Suprapubic skin (tissue), 3 donors: ENCODE data around the gene UBTD2.

Source experiments
- EP300 ChIP-seq: sonication (generic); formaldehyde crosslinking; IDR thresholded peaks from one replicate; pipeline ENCODE4 v1.6.1; 2017; ENCODE audit warnings: antibody characterized with exemption
- POLR2A ChIP-seq, 2 donors: fragments of 450-650 bp; IDR thresholded peaks; one replicate each; pipeline ENCODE4 v1.6.1; 2017; ENCODE audit warnings: antibody characterized with exemption in 2 of 2, mild to moderate bottlenecking in 2 of 2, moderate library complexity in 2 of 2
- TF ChIP-seq, protein P1 (sequence below), 2 donors: fragments of 200-600 bp in 1 of 2; fragments of 450-650 bp in 1 of 2; sonication (generic) in 1 of 2; IDR thresholded peaks; one replicate each; pipeline ENCODE4 v1.5.1; 2016 to 2019; ENCODE audit warnings: antibody characterized with exemption in 2 of 2, mild to moderate bottlenecking in 1 of 2, moderate library complexity in 1 of 2

GRCh38 chr5:172313915-172314314 is 30.4 kb upstream of the UBTD2 start:
- TF ChIP-seq, protein P1, sequence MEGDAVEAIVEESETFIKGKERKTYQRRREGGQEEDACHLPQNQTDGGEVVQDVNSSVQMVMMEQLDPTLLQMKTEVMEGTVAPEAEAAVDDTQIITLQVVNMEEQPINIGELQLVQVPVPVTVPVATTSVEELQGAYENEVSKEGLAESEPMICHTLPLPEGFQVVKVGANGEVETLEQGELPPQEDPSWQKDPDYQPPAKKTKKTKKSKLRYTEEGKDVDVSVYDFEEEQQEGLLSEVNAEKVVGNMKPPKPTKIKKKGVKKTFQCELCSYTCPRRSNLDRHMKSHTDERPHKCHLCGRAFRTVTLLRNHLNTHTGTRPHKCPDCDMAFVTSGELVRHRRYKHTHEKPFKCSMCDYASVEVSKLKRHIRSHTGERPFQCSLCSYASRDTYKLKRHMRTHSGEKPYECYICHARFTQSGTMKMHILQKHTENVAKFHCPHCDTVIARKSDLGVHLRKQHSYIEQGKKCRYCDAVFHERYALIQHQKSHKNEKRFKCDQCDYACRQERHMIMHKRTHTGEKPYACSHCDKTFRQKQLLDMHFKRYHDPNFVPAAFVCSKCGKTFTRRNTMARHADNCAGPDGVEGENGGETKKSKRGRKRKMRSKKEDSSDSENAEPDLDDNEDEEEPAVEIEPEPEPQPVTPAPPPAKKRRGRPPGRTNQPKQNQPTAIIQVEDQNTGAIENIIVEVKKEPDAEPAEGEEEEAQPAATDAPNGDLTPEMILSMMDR (IDR thresholded peaks at IDR 0.05): no peak
- no peak for TF ChIP-seq POLR2A (IDR thresholded peaks at IDR 0.05)
- no peak for TF ChIP-seq EP300
